ENCODE data around the gene FEZF1.

FEZF1 gene

GRCh38 chr7:122304319-122304975 lies at the start of gene FEZF1:
Gene FEZF1, minus strand, starts transcription at chr7:122304750. Its CDS starts 313 bp downstream, at chr7:122304437.
- DNase-seq = no peak

GRCh38 chr7:122352454-122352853 lies 47.9 kb upstream of the FEZF1 start:
- DNase-seq = no peak

- no peak for DNase-seq
Measured at GRCh38 chr7:122350701-122351100, 46.2 kb upstream of the FEZF1 start.

- no peak for DNase-seq
Measured at GRCh38 chr7:122344303-122344620, 39.7 kb upstream of the FEZF1 start.

- no peak for DNase-seq
Measured at GRCh38 chr7:122343601-122344302, 39.2 kb upstream of the FEZF1 start.

GRCh38 chr7:122340427-122340826 lies 35.9 kb upstream of the FEZF1 start:
- DNase-seq = no peak

- DNase-seq = no peak
Measured at GRCh38 chr7:122339145-122339904, 34.8 kb upstream of the FEZF1 start.

- DNase-seq = no peak
Measured at GRCh38 chr7:122337011-122337410, 32.5 kb upstream of the FEZF1 start.

GRCh38 chr7:122329145-122329802 lies 24.7 kb upstream of the FEZF1 start:
- no peak for DNase-seq

GRCh38 chr7:122327969-122328368 lies 23.4 kb upstream of the FEZF1 start:
- DNase-seq = no peak

- DNase-seq = no peak
Measured at GRCh38 chr7:122316467-122317388, 12.2 kb upstream of the FEZF1 start.

GRCh38 chr7:122315507-122316466 lies 11.2 kb upstream of the FEZF1 start:
- DNase-seq = no peak

- DNase-seq = no peak
Measured at GRCh38 chr7:122314284-122314683, 9.7 kb upstream of the FEZF1 start.

GRCh38 chr7:122312789-122313188 lies 8.2 kb upstream of the FEZF1 start:
- no peak for DNase-seq

- no peak for DNase-seq
Measured at GRCh38 chr7:122311734-122312450, 7.3 kb upstream of the FEZF1 start.

GRCh38 chr7:122311050-122311700 lies 6.6 kb upstream of the FEZF1 start:
- no peak for DNase-seq

- DNase-seq = no peak
Measured at GRCh38 chr7:122310119-122311021, 5.8 kb upstream of the FEZF1 start.

- no peak for DNase-seq
Measured at GRCh38 chr7:122309421-122309820, 4.9 kb upstream of the FEZF1 start.

- no peak for DNase-seq
Measured at GRCh38 chr7:122307228-122307621, 2.7 kb upstream of the FEZF1 start.

All from stimulated activated naive CD4-positive, alpha-beta T cell treated with Interleukin-2 at 50 U/mL for 16 hours (primary cell).